HG03469 (cell line): ENCODE results near the gene MAPK1.

Experiments used
- ATAC-seq: cut with Tn5 transposase; IDR thresholded peaks from one replicate; pipeline ENCODE4 v1.9.1; 2021; ENCODE audit warnings: mild to moderate bottlenecking, moderate library complexity, moderate number of reproducible peaks; ENCODE audit not compliant: unreplicated experiment

The MAPK1 gene

DNA sequence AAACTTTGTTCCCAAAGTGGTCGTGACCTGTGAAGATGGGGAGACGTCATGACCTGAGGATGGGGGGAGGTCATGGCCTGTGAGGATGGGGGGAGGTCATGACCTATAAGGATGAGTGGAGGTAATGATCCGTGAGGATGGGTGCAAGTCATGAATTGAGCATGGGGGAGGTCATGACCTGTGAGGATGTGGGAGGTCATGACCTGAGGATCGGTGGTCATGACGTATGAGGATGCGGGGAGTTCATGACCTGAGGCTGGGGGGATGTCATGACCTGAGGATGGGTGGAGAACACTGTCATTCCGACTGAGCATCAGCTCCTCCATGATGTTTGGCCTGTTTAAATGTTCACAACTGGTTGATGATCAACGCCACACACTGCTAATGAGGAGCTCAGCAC, 157.8 kb downstream of the MAPK1 start:
- no peak for ATAC-seq

DNA sequence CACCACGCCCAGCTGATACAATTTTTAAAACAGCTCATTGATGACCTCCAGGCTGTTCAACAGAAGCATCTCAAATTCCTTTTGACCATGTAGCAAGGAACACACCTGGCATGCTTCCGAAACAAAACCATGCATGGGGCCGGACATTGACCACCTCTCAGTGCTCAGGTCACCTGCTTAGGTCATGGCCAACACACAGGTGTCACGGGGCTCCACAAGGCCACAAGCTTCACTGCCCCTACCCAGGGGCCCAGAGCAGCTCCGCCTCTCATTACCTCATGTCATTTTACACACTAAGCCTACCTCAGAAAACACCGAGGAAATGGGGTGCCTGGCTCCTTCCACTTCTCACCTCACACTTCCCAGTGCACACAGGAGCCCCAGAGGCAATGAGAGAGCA, 158.5 kb downstream of the MAPK1 start:
- ATAC-seq, result no peak

DNA sequence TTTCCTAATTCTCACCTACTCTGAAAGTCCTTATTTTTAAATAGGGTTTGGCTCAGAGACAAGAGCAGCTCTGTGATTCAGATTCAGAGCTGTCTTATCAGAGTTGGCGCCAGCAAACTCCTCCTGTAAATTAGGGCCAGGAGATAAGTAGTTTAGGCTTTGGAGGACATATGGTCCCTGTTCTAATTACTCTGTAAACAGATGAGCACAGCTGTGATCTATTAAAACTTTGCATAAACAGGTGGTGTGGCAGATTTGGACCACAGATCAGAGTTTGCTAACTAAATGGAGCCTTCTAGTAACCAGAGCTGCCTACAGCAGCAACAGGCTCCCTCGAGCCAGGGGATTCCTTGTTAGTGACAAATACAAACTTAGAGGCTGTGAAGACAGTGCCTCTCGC, 159.8 kb downstream of the MAPK1 start:
- no peak for ATAC-seq
